SU-DHL-6 (cell line): ENCODE results near the gene POTEB3.
"Not testable (repeated sequence)": the region's sequence is repeated elsewhere in the genome, so short reads cannot be mapped to it uniquely, and the experiment has no call there.

Source experiments
- CTCF ChIP-seq: fragments of 200-600 bp; sonication (generic); IDR thresholded peaks from one replicate; pipeline ENCODE4 v1.5.1; 2017; ENCODE audit warnings: antibody characterized with exemption, mild to moderate bottlenecking, low read length, moderate library complexity; ENCODE audit not compliant: insufficient read depth, poor library complexity, severe bottlenecking
- EZH2phosphoT487 ChIP-seq: fragments of 200-600 bp; sonication (generic), shearing (Covaris generic); conservative IDR thresholded peaks from 2 replicates; pipeline ENCODE4 v1.6.1; 2018; ENCODE audit warnings: mild to moderate bottlenecking, antibody characterized with exemption, low read length, moderate library complexity, mixed read lengths

- not testable (repeated sequence) for TF ChIP-seq CTCF, EZH2phosphoT487
These were observed 13.4 kb upstream of the POTEB3 start for GRCh38 chr15:21453683-21454082.
